DMS79 treated with DMSO at 0.1 percent for 48 hours (cell line): ENCODE data around the gene SNX24.
A peak's percentile ranks its signal among the peaks of the same experiment; 100 is the strongest.
"Not testable (repeated sequence)": the region's sequence is repeated elsewhere in the genome, so short reads cannot be mapped to it uniquely, and the experiment has no call there.

Experiments used
- DNase-seq: peaks from one replicate; lab custom pipeline; 2025; lab: John Stamatoyannopoulos, UW

SNX24 gene

DNA sequence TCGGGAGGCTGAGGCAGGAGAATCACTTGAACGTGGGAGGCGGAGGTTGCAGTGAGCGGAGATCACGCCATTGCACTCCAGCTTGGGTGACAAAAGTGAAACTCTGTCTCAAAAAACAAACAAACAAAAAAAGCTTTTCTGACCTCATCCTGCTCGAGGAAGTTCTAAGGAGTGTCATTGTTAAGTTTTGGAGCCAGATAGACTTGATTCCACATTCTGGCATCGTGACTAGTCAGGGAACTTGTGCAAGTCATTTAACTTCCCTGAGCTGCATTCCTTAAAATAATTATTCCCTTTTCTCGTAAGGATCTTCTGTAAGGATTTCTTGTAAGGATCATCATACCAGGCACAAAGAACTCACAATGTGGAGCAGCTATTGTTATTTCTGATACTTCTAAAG lies 26.2 kb downstream of the SNX24 start:
- no peak for DNase-seq

DNA sequence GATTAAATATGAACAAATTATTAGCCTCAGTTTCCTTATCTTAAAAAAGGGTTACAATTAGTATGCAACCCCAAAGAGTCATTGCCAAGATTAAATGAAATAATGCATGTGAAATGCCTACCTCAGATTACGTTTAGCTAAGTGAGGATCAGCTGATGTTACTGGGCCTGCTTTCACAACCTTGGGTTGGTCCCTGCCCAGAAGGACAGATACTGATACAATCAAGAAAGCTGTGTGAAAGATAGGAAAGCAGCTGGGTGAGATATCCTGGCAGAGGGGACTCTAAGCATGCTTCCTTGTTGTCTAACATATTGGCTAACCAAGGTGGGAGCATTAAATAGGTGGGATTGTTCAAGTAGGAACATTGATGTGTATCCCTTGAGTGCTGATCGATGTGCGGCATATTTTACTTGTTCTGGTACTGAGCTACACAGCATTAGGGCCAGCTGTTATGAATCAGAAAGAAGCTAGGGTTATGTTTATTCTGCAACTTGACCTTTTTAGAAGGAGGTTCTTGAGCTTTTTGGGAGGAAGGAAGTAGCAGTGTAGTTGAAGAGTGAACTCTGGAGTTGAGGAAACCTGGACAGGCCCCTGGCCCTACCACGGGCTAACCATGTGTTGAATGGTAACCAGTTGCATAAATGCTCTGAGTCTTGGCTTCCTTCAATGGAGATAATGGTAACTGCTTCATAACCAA lies 28.9 kb downstream of the SNX24 start:
- no peak for DNase-seq

DNA sequence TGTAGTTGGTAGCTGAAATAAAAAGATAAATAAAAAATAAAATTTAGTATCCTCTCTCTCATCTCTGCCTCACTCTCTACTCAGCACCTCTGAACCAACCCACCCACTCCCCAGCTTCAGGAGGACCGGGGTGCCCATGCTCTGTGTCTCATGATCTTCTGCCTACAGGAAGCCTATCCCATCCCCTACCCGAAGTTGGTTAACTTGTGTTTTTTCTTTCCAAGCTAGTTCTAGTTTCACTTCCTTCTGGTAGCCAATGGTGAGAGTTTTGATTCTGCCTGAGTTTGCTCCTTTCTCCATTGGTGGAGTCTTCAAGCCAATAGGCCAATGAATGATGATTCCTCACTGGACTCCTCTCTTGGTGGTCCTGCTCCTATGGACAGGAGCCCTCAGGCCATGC lies 32.1 kb downstream of the SNX24 start:
- DNase-seq: no peak

DNA sequence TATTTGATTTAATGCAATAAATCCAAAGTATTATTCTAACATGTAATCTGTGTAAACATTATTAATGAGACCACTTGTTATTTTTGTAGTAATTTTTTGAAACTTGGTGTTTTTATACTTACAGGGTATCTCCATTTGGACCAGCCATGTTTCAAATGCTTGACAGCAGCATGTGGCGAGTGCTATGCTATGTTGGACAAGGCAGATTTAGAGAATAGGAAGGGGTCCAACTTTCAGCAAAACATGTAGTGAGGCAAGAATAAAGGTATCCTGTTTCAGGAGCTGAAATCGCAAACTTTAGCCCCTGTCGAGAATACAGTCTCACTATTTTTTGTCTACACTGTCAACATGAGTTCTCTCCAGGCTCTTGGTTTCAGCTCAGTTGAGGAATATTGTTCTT lies 33.7 kb downstream of the SNX24 start:
- DNase-seq: no peak

DNA sequence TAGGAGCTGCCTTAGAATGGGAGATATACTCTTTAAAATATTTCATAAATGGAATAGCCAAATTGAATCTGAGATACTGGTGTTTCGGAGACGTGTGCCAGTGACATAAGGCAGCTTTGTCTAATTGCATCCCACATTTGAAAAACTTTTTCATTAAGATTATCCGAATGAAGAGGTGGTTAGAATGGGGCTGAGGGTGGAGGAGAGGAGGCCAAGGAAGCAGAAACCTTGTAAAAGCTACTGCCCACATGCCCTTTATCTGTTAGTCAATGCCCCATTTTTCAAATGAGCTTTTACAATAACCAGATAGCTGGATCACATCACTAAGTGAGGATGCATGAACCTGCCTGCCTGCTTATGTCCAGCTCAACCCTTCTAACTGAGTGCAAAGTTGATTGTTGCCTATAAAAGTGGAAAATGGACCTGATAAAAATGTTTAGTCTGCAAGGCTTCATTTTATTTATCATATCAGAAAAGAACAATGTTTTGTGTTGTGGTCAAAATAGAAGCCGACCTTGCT lies 34.8 kb downstream of the SNX24 start:
- no peak for DNase-seq

DNA sequence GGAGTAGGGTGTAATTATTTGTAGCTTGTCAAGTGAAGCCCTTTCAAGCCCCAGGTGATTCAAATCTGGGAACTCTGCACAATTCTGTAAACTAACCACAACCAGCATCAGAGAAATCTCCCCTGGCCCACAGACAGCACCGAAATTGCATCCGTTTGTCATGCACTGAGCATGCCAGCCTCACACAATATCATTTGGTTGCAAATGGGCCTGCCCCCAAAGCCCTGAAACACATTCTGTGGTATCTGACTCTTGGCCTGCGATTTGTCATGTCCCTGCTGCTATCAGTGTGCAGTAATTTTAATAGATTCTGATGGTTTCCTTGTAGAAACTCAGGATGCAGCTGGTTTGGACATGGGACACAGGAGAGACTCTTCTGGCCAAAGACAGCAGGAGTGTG lies 35.3 kb downstream of the SNX24 start:
- no peak for DNase-seq

DNA sequence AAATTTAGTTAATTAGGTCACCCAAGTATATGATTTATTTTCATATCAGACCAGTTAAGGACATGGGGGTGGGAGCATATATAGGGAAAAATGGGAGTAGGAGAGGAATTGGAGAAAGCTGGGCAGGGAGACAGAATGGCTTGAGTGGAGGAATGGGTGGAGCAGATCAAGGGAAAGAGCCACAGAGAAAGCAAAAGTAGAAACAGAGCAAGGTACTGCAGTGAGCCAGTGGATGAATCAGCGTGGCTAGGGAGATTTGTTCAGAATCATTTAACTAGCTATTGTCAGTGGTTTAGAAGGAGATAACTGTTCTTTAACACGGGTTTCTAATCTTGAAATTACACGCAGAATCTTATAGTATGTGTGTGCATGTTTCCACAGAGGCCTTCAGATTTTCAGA lies 37.4 kb downstream of the SNX24 start:
- DNase-seq: no peak

DNA sequence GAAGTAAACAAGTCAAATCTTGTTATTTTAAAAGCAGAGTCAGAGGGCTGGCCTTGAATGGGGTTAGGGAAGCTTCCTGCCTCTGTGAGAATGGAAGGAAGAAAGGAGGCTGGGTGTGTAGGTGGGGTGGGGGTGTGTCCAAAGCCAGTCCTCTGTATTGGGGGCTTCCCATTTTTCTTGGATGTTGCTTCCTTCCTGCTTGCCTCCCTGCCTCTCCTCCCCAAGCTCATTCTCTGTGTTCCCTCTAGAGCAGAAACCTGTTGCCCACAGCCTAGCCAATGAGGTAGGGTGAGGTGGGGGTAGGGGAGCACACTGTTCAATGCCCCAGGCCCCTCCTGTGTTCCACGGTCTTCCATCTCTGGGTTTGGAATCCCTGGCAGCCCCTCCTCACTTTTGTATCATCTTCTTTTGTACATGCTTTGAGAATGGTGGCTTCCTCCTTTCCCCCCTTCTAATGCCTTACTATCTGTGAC lies 39.7 kb downstream of the SNX24 start:
- DNase-seq: no peak

DNA sequence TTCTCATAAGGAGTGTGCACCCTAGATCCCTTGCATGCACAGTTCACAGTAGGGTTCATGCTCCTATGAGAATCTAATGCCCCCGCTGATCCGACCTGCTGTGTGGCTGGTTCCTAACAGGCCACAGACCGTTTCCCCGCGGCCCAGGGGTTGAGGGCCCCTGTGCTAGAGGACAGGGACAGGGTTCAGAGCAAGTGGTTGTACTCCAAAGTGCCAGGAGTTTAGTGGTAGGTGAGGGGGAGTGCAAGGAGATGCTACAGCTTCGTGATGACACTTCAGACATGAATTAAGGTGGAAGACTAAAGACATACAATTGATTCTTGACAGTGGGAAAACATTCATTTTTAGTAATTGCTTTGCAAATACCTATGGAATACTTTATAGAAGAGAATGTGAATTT lies 40.5 kb downstream of the SNX24 start:
- no peak for DNase-seq

DNA sequence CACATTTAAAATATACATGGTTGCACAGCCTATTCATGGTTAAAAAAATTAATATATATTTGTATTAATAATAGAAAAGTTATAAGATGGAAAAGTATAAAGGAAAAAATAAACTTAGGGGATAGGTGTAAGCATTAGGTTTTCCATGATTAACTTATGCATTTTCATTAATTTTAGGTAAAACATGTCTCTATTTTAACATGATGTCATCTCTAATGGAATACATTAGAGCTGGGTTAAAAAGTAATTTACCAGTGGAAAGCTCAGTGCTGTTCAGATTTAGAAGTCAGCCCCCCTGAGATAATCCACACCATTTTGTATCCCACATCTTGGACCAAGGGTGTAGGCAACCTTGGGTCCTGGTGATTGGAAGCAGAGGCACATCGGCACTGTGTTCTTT lies 49.7 kb downstream of the SNX24 start:
- no peak for DNase-seq

DNA sequence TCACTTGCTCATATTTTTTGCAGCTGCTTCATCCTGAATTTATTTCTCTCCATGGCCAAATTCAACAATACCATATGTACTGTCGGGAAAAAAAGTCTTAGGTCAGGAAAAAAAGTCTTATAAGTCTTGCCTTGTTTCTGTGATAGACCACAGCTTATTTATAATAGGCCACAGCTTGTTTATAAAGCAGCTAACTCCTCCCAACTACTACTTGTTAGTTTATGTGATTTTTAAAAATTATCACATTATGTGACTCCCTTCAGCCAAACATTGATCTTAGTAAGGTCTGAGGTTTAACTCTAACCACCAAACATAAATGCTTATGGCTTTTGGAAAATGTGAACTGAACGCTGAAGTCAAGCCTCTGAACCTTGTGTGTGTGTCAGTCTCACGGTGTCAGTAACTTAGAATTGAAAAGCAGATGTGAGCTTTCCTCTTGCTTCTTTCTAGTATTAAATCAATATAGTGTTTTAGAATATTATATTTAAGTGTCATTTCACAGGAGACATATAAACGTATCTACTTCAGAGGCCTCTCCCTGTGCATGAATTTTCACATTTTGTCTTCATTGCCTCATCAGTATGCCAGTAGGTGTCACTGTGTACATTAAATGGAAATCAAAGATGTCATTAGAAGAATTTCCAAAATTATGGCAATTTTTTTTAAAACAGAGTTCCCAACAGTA lies 51.3 kb downstream of the SNX24 start:
- no peak for DNase-seq

DNA sequence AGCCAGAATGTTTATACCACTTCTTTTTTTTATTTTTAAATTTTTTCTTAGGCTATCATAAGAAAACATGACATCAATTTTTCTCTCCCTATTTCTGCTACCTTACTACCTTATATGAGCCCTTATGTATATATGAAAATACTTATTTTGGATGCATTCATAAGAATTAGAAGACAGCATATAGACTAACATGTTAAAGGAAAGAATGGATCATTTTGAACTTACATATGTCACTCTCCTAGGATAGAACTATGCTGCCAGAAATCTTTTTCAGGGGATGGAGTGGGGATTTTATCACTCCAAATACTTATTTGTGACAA lies 51.8 kb downstream of the SNX24 start:
- DNase-seq: no peak

DNA sequence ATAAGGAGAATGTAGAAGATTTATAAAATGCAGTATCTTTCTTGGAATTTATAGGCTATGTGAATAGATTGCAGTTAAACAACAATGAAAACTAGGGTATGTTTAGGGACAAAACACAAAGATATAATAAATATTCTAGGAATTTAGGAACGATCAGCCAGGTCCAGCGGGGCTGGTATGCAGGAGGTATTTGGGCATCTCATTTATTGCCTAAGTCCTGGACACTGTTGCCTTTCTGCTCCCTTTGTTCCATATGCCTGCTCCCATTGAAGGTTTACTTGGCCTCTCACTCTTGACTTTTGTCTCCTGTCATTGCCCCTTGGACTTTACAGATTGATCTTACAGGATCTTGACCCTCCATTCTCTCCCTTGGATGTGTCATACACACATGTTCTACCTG lies 55.9 kb downstream of the SNX24 start:
- DNase-seq: no peak

DNA sequence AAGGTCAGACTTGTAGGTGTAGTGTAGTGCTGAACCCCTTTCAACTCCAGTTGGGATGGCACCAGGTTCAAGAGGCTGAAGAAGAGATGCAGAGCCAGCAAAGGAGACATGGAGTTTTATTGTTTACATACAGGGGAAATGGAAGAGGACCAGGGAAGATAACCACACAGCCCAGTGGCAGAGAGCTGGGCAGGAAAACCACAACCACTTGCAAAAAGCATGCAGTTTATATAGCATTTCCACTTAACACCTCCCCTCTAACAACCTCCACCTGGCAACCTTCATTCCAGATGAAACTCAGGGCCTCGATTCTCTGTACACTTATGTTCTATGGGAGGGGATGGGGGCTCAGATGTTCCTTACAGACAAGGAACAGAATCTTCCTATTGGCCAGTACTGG lies 56.9 kb downstream of the SNX24 start:
- peak; percentile 22 for DNase-seq

DNA sequence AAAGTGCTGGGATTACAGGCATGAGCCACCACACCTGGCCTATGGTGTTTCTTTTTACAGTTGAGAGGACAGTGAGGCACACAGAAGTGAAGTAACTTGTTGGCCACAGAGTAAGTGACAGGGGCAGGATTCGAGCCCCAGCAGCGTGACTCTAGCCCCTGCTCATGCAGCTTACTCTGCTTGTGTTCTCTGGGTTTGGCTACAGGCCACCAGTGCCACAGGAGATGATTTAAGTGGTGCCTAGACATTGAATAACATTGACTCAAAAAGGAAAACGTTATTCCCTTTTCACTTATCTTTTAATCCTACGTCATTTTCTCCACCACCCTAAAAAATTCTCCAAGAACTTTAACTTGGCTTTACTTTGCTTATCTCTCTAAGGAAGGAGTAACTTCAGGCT lies 61.4 kb downstream of the SNX24 start:
- DNase-seq: no peak

DNA sequence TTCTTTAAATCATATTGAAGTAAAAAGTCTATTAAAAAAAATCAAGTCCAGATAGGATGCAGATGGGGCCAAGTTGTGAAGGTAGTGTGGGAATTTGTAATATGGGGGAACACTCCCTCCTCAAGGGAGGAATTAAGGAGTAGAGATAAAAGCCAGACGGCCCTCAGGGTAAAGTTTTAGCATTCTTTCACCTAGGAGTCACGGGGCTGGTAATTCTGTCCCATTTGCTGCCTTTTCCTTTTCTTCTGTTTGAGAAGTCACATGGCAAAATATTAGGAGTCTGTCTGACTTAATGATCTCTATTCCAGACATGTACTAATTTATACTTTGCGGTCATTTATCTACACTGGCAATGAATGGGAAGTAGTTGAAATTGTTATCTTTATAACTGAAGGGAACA lies 61.9 kb downstream of the SNX24 start:
- DNase-seq: no peak

DNA sequence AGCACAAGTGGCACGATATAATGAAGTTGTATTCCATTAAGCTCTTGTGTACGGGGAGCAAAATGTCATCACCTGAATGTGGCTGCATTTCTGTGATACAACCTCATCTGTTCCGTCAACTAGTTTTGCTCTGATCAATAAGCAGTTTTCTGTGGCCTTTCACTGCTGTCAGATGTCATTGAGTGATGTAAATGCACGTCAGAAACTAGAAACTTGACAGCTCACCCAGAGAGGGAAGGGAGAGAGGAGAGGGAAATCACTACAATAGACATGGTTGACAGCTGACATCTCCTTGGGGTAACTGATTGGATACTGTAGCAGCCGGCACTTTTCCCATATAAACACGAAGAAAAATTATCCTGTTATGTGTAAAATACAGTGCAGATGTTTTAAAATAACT lies 62.7 kb downstream of the SNX24 start:
- no peak for DNase-seq

DNA sequence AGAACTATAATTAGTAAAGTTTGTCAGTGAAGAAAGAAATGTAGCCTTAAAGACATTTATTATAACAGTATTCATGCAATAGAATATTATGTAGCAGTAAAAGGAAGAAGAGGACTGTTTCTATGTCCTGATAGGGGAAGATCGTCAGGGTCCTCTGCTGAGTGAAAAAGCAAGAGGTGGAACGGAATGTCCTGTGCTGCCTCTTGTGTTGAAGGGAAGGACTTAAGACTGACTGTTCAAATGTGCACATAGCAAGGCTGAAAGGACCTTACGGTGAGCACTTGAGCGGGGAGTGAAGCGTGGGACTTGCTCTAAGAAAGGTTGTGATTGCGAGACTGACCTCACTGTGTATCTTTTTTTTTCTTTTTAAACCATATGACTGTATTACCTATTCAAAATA lies 63.2 kb downstream of the SNX24 start:
- no peak for DNase-seq

DNA sequence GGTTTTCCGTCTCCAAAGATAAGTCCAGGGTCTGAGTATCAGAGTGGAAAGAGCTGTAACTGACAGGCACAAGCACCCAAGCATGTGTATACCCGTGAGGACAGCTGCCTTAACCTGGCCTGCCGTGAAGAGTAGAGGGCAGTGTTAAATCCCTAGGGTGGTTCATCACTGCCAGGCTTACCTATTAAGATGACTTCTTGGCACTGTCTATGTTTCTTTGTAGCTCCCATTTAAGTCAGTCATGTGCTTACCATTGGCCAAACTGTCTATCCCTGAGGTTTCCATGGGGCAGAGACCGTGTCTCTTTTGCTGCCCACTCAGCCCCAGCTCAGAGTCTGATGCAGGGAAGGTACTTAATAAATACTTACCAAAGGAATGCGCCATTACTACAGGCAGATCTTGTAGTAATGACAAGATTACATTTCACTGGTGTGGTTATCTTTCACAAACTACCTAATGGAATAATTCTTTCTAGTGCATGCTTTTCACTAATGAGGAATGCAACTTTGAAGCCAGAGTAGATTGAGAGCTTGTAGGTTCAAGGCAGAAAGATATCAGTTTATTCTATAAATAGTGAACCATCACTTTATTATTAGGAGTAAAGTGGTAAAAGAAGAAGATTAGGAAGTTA lies 64.2 kb downstream of the SNX24 start:
- no peak for DNase-seq

DNA sequence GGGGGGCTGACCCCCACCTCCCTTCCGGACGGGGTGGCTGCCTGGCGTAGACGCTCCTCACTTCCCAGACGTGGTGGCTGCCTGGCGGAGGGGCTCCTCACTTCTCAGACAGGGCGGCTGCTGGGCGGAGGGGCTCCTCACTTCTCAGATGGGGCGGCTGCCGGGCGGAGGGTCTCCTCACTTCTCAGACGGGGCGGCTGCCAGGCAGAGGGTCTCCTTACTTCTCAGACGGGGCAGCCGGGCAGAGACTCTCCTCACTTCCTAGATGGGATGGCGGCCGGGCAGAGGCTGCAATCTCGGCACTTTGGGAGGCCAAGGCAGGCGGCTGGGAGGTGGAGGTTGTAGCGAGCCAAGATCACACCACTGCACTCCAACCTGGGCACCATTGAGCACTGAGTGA lies 68.0 kb downstream of the SNX24 start:
- not testable (repeated sequence) for DNase-seq

DNA sequence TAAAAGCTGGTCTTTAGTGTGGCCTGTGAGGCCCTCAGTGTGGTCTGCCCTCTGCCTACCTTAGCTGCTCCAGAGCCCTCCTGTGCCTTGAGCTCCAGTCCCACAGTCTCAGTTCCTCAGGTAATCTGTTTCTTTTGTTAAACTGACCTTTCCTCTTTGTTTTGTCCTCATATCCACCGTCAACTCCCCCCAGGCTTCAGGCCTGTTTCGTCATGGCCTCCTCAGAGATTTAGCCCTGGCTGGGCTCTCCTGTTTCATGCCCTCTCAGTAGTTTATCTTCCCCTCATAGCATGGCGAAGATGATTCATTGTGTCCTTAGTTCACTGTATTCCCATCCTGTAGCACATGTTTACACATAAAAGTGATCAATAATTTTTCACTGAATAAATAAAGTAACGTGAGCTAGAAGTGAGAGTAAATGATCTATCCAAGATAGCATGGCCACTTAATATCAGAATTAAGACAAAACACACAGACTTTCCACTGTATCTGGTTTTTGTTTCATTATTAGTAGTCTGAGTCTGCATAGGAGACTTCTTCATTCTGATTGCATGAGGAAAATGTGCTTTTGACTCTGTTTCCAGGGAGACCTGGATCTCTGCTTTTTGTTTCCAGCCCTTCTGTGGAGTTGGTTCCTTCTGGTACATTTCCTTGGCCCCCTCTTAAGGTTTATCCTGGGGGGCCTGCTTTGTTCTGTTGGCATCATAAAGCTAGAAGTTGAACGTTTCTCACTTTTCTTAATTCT lies 70.5 kb downstream of the SNX24 start:
- no peak for DNase-seq

DNA sequence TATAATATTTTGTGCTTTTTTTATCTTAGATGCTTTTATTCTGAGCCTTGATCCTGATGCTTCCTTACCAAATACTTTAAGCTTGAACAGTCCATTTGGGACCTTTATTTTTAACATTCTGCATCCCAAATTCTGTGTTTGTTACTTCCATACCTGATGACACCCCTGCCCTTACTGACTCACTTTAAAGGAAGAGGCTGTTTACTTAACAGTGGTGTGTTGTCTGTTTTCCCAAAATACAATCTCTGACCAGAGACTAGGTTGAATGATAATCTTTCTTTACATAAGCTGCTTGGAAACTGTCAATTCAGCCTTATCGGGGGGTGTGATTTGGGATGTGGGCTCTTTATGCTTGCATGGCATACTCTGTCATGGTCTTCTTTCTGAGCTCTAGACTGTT lies 71.1 kb downstream of the SNX24 start:
- no peak for DNase-seq

DNA sequence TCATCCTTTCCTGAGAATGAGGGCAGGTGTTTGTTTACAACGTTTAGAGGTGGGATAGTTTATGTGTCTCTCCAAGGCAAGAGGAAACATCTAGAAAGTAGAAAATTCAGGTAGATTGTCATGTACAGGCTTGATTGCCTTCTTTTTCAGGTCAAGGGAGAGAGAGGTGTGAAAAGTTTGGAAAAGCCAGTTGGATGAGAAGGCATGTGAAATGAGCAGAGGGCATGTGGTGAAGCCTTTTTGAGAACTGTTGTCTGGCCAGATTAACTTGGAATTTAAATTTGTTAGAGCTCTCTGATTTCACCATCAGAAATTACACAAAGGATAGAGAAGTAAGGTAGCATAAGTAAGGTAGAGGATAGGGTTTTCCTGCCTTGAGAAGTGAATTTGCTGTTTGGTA lies 74.6 kb downstream of the SNX24 start:
- DNase-seq: no peak
